HG02642 (cell line): ENCODE results near the gene ARHGAP10.
"Not testable (repeated sequence)": the region's sequence is repeated elsewhere in the genome, so short reads cannot be mapped to it uniquely, and the experiment has no call there.

Experiments used
- ATAC-seq: cut with Tn5 transposase; IDR thresholded peaks from one replicate; pipeline ENCODE4 v1.9.1; 2021; ENCODE audit warnings: mild to moderate bottlenecking; ENCODE audit not compliant: unreplicated experiment, poor library complexity

The ARHGAP10 gene

DNA sequence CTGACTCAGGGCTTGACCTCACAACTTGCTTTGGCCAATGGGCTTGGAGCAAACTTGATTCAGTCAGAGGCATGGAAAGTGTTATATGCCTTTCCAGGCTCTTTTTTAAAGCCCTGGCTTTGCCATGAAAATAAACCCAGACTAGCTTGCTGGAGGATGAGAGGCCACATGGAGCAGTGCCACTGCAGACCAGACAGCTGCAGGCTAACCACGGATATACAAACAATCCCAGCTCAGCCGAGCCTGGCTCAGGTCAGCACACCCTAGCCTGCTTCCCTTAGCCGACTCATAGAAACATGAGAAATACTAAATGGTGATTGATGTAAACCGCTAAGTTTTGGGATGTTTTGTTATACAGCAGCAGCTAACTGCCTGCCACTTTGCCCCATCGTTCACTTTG lies 345.1 kb downstream of the ARHGAP10 start:
- no peak for ATAC-seq

DNA sequence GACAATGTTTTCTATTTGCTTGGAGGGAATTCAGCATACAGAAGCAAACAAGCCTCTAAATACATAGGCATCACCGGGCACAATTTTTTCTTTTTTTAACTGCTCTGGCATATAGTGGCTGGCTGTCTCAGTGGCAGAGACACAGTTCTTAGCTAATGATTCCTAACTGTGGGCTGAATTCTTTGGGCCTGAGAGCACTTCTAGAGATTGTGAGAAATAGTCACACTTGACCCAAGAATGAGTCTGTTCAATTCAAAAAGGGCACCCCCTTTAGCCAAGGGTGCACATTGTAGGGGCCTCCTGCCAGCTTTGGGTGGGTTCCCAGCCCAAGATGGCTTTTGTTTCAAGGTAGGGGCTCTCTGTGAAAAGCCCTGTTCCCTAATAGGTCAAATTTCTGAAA lies 345.7 kb downstream of the ARHGAP10 start:
- ATAC-seq: no peak

DNA sequence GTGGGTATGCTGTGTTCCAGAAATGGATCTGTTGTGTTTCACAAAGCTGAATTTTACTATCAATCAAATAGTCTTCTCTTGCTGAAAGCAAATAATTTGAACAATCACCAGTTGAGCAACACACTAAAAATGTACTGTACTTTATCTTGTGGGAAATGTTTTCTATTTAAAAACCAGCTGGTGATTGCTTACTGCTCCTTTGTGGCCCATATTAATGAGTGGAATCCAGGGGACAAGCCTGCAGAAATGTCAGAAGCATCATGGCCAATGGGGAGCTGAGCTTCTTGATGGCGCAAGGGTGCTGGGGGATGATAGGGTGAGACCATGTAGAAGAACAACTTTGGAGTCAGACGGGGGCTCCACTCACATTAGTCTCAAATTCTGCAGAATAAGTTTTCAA lies 346.2 kb downstream of the ARHGAP10 start:
- no peak for ATAC-seq

DNA sequence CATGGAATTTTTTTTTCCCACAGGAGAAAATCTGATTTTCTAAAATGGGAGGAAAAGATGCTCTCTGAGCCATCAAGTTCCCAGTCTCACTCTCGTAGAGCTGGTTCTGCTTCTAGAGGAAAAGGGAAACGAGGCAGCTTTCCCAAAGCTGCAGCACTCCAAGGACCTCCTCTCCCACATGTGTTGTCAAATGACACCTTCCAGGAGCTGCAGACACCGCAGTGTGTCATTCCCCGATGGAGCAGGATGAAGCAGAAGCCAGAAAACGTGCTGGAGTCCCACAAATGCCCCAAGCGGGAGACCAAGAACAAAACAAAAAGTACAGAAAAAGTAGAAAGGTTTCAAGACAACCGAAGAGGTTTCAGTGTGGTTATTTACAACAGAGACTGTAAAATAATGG lies 348.1 kb downstream of the ARHGAP10 start:
- no peak for ATAC-seq

GRCh38 chr4:148081267-148081666 lies 349.4 kb downstream of the ARHGAP10 start:
- no peak for ATAC-seq

DNA sequence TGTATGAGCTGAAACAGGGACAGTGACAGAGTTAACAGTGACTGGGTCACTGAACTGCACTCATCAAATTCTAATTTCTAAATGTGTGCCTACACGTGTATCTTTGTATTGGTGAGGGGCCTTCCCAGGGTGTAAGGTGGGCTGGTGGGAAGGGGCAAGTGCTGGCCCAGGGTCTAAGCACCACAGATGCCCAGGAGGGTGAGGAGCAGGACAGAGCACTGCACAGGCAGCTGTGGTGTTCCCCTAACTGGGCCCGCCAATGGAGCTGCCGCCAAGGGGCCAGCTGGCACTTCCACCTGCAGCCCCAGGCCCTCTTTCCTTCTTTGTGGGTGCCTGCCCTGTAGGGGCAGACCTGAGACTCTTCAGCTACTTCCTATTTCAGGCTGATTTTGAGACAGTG lies 349.9 kb downstream of the ARHGAP10 start:
- ATAC-seq: no peak

- ATAC-seq: not testable (repeated sequence)
Observed at GRCh38 chr4:148083073-148083472, 351.2 kb downstream of the ARHGAP10 start.

- ATAC-seq: no peak
Observed at GRCh38 chr4:148089624-148090023, 357.7 kb downstream of the ARHGAP10 start.

- ATAC-seq: no peak
Observed at GRCh38 chr4:148090029-148090428, 358.1 kb downstream of the ARHGAP10 start.

DNA sequence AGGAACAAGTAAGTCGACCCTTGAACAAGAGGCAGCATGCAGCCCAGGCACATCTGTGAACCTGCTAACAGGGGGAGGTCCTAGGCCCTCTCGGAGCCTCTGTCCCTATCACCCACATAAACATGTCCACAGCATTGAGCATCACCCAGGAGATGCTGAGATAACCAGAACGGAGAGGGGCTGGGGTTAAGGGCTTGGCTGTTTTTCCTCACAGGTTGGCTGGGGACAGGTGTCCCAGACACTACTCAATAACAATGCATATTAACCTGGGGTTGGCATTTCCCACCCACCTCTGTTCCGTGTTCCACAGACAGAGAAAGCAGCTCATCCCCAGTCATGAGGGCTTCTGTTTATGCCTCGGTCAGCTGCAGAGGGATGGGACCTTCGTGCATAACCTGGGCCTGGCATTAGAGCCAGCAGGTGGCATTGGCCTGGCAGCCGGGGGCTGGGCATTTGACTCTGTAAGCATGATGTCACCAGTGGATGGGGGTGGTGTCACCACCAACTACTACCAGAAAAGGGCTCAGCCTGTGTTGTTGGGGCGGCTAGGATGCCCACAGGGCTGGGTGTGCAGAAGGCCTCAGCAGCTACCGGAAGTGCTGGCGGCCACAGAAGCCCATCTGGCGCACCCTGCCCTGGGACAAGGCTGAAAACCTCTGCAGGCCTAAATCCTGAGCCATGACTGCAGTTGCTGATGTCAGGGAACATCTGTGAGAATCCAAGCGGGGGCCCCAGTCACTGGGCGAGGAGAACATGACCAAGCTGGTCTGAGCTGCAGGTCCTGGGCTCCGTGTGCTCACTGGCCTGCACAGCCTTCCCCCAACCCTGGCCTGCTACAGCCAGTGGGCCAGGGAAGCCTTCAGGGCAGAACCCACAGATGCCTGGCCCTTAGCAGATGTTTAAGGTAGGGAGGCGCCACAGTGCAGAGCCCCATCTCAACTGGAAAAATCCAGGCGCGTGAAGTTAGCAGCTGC lies 358.9 kb downstream of the ARHGAP10 start:
- ATAC-seq: no peak

DNA sequence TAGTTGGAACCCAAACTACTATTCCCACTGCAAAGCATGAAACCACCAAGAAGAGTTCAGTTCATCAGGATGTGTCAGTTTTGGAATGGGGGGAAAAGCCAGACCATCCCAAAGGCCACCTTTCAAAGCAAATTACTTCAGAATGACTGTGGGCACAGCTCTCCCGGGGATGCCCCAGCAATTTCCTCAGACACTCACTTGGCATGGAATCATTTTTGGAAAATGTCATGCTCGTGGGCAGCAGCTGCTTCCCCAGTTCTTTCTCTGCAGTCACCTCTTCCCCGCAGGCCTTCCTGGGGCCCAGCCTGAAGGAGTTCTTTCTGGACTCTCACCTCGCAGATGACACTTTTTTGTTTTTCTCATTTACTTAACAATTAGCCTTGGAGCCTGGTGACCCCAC lies 360.0 kb downstream of the ARHGAP10 start:
- ATAC-seq: no peak

DNA sequence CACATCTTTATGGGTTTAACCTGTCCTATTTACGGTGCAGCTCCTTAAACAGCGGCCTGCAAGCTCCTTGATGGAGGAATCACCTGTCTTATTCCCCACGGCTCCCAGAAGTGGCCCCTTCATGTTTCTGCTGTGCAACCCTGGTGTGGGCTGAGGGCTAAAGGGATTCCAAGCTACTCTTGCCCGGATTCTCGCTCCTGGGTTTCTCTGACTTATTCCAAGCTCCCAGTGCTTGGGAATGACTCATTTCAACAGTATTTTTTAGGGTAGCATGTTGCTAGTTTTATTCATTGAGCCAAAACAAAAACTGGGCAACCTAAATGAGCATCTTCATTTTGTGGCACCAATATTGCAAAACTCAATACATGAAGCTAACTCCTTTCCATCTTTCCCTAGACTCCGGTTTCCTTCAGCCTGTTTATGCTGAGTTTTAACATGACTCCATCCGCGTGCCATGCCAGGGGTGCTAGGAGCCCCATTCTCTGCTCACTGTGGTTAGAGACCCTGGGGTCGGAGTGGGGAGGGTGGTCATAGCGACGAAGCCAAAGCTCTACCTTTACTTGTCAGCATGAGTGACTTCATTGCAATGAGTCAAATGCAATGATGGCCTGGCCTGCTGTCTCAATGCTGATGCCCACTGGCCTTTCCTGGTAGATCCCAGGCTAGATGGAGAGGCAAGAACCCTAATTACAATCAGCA lies 360.6 kb downstream of the ARHGAP10 start:
- no peak for ATAC-seq

- no peak for ATAC-seq
Observed at GRCh38 chr4:148093065-148093464, 361.2 kb downstream of the ARHGAP10 start.

- ATAC-seq: no peak
Observed at GRCh38 chr4:148094149-148094548, 362.3 kb downstream of the ARHGAP10 start.

DNA sequence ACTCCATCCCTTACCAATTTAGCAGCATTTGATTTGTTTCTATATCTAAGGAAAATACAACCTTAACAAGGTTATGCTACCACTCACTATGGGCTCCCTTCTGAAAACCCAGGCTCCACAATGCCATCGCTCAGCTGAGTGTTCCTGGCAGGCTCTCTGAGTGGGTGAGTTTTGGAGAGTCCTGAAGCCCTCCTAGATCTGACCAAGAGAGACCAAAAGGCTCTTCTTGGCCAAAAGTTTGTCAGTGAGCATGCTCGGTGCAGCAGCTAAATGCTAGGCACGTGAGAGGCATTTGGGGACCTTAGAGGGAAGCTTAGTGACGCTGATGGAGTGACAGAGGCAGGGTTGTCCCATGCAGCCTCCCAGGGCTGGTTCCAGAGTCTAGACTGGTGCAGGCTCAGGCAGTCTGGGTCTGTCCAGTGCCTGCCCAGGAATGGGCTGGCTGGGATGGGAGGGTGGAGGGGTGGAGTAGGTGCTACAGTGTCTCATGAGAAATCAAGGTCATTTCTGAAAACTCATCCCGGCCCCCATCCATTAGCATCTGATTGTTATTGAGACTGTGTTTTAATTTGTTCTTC lies 363.5 kb downstream of the ARHGAP10 start:
- no peak for ATAC-seq

DNA sequence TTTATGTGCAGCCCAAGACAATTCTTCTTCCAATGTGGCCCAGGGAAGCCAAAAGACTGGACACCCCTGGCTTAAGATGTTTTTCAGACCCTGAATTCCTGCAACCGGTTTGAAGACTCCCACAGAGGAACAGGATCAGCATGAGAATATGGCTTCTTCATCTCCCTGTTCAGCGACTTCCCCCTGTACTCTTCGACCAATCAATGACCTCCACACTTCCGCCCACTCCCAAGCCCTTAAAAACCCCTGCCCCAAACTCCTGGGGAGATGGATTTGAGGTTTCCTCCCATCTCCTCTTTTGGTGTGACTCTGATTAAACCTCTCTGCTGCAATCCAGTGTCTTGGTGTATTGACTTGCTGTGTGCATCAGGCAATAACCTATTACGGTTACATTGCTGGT lies 365.9 kb downstream of the ARHGAP10 start:
- ATAC-seq: no peak

DNA sequence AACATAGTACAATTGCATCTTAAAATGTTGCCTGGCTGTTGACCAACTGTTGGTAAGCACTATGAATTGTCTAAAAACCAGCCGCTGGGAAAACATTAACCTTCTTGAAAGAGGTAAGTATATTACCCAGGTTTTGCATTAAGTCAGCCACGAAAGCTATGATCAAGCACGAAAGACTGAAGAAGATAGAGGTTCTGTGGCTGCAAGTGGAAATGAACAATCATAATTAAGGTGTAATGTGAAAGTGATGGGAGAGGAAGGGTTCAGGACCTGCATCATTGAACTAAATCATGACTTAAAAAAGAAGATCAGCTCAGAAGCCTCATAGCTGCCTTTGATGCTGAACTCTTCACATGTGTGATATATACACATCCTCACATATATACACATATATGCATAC lies 369.3 kb downstream of the ARHGAP10 start:
- no peak for ATAC-seq

DNA sequence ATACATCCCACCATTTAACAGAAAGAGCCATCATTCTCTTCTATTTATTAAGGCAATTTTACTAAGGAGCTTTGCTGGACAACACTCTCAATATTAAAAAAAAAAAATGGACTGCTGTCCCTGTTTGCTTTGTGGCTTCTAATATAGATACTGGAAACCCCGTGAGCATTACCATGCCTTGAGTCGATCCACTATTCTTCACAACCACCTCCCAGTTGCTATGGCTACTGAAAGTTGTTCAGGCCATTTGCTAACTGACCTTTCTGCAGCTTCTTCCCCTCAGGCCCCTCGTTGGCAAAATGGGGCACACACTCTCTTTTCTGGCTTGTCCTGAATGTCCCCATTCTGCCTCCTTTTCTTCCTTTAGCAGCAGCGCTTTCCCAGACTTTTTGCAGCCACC lies 369.9 kb downstream of the ARHGAP10 start:
- no peak for ATAC-seq

DNA sequence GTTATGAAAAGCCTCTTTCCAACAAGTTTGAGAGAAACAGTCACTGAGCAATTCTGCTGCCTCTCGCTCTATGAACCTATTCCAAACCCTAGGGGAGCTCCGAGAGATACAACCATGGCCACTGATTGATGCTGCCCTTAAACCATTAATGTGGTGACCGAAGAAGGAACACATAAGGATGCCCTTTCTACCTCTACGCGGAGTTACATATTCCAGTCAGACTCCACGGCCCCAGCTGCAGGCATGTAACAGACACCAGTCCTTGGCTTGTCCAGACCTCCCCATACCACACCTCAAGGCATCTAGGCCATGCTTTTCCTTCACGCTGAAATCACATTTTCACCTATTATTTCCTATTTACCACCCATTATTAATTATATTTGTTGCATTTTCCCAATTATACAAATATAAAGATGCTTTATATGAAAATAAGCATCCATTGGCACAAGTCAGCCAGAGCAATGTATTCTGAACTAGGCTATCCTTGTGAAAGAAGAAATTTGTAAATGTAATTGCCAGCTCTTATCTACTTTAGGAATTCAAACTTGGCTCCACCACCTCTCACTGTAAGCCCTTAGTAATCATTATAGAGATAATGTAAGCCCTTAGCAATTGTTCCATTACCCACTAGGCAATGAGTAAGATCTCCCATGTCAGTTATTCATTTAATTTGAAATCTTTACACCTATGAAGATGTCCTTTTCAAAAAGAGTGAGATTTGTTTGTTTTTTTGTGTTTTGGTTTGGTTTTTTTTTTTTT lies 371.9 kb downstream of the ARHGAP10 start:
- no peak for ATAC-seq

DNA sequence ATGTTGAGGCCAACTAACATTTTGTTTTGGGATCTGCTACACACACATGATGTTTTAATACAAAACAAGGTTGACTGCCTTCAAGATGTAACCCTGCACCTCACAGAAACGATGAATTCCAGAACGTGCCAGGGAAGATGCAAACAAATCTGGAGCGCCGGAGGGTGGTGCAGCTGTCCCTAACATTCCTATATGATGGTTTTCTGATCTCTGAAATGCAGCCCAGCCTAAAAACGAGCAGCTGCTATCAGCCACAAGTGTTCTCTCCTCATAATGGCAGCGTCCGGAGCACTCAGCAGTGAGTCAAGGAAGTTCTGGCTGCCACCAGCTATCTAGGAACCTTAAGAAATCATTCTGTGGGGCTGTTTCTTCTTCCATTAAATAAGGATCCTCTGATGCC lies 376.9 kb downstream of the ARHGAP10 start:
- ATAC-seq: no peak
